H9 (cell line): ENCODE data around the gene RUNX1. TPM values are rescaled to one million over a fixed set of nuclear protein-coding genes. Genes with fewer than 3 reads are reported as not detected.

Source experiments
- DNase-seq: peaks from one replicate; pipeline ENCODE4 v3.0.0-alpha.2; 2017
- H2AFZ ChIP-seq: one replicate; pipeline ENCODE4 v1.6.1; 2013; ENCODE audit warnings: mild to moderate bottlenecking, low read length, control low read depth, moderate library complexity
- H2AK5ac ChIP-seq: 2 replicates; pipeline ENCODE4 v1.6.1; 2013; ENCODE audit warnings: low read length, control low read depth, mixed read lengths; ENCODE audit not compliant: insufficient read length
- H2BK120ac ChIP-seq: one replicate; pipeline ENCODE4 v1.6.1; 2013; ENCODE audit warnings: low read depth, mild to moderate bottlenecking, low read length, control low read depth, inconsistent platforms; ENCODE audit not compliant: poor library complexity, severe bottlenecking
- H2BK12ac ChIP-seq: 2 replicates; pipeline ENCODE4 v1.6.1; 2013; ENCODE audit warnings: low read length, control low read depth, mixed read lengths, low read depth; ENCODE audit not compliant: insufficient read length
- H2BK15ac ChIP-seq: 2 replicates; pipeline ENCODE4 v1.6.1; 2013; ENCODE audit warnings: low read depth, low read length, control low read depth
- H2BK20ac ChIP-seq: one replicate; pipeline ENCODE4 v1.6.1; 2013; ENCODE audit warnings: low read depth, mild to moderate bottlenecking, low read length, control low read depth, inconsistent platforms; ENCODE audit not compliant: poor library complexity, severe bottlenecking
- H2BK5ac ChIP-seq: 2 replicates; pipeline ENCODE4 v1.6.1; 2013; ENCODE audit warnings: low read length, control low read depth, mixed read lengths; ENCODE audit not compliant: insufficient read length
- H3K14ac ChIP-seq: 2 replicates; pipeline ENCODE4 v1.6.1; 2013; ENCODE audit warnings: low read length, control low read depth; ENCODE audit not compliant: insufficient read depth
- H3K18ac ChIP-seq: 2 replicates; pipeline ENCODE4 v1.6.1; 2013; ENCODE audit warnings: low read depth, mild to moderate bottlenecking, mixed read lengths, low read length, control low read depth; ENCODE audit not compliant: insufficient read length
- H3K23ac ChIP-seq: 2 replicates; pipeline ENCODE4 v1.6.1; 2013; ENCODE audit warnings: low read length, control low read depth, mixed read lengths, low read depth; ENCODE audit not compliant: insufficient read length
- H3K23me2 ChIP-seq: 2 replicates; pipeline ENCODE4 v1.6.1; 2013; ENCODE audit warnings: low read depth, mild to moderate bottlenecking, mixed read lengths, low read length, control low read depth; ENCODE audit not compliant: insufficient read length, poor library complexity, severe bottlenecking
- H3K27ac ChIP-seq: 2 replicates; pipeline ENCODE4 v1.5.1; 2013; ENCODE audit warnings: low read length, control low read depth, mixed read lengths, low read depth; ENCODE audit not compliant: insufficient read length
- H3K27me3 ChIP-seq: 2 replicates; pipeline ENCODE4 v1.6.1; 2013; ENCODE audit warnings: low read length, control low read depth, inconsistent platforms; ENCODE audit not compliant: insufficient read depth
- H3K4ac ChIP-seq: 2 replicates; pipeline ENCODE4 v1.6.1; 2013; ENCODE audit warnings: low read depth, mild to moderate bottlenecking, control low read depth, inconsistent platforms, low read length, moderate library complexity
- H3K4me1 ChIP-seq: 2 replicates; pipeline ENCODE4 v1.6.1; 2013; ENCODE audit warnings: low read length, control low read depth, inconsistent platforms; ENCODE audit not compliant: insufficient read depth
- H3K4me2 ChIP-seq: 2 replicates; pipeline ENCODE4 v1.6.1; 2013; ENCODE audit warnings: low read length, control low read depth, mixed read lengths; ENCODE audit not compliant: insufficient read length, insufficient read depth
- H3K56ac ChIP-seq: 2 replicates; pipeline ENCODE4 v1.6.1; 2013; ENCODE audit warnings: low read depth, mild to moderate bottlenecking, mixed read lengths, low read length, control low read depth; ENCODE audit not compliant: insufficient read length
- H3K79me1 ChIP-seq: 2 replicates; pipeline ENCODE4 v1.6.1; 2013; ENCODE audit warnings: low read depth, mild to moderate bottlenecking, moderate library complexity, low read length, control low read depth, inconsistent platforms; ENCODE audit not compliant: insufficient read depth, poor library complexity, severe bottlenecking
- H3K79me2 ChIP-seq: 2 replicates; pipeline ENCODE4 v1.6.1; 2013; ENCODE audit warnings: low read length, control low read depth, inconsistent platforms; ENCODE audit not compliant: insufficient read depth
- H3K9ac ChIP-seq: 2 replicates; pipeline ENCODE4 v1.6.1; 2013; ENCODE audit warnings: low read length, control low read depth, mixed read lengths; ENCODE audit not compliant: insufficient read length; ENCODE audit errors: extremely low read depth
- H3K9me3 ChIP-seq: one replicate; pipeline ENCODE4 v1.6.1; 2013; ENCODE audit warnings: low read depth, low read length, inconsistent platforms; ENCODE audit not compliant: control insufficient read depth
- H3T11ph ChIP-seq: one replicate; pipeline ENCODE4 v1.6.1; 2013; ENCODE audit warnings: mild to moderate bottlenecking, low read length, control low read depth, inconsistent platforms
- H4K20me1 ChIP-seq: one replicate; pipeline ENCODE4 v1.6.1; 2013; ENCODE audit not compliant: control insufficient read depth, insufficient read length, insufficient read depth
- H4K5ac ChIP-seq: 2 replicates; pipeline ENCODE4 v1.6.1; 2013; ENCODE audit warnings: low read depth, mild to moderate bottlenecking, mixed read lengths, low read length, control low read depth; ENCODE audit not compliant: insufficient read length
- H4K8ac ChIP-seq: replicated peaks from 2 replicates; pipeline ENCODE4 v1.6.1; 2013; ENCODE audit warnings: low read length, control low read depth, mixed read lengths, low read depth; ENCODE audit not compliant: insufficient read length
- H4K91ac ChIP-seq: 2 replicates; pipeline ENCODE4 v1.6.1; 2013; ENCODE audit warnings: low read depth, mild to moderate bottlenecking, moderate library complexity, mixed read lengths, low read length, control low read depth; ENCODE audit not compliant: insufficient read length
- H3K27ac Mint-ChIP-seq, 3 experiments: 2 replicates in 2 of 3; 3 replicates in 1 of 3; pipeline ENCODE4 v1.8.0; 2020 to 2021; ENCODE audit warnings: mixed read lengths in 3 of 3, mild to moderate bottlenecking in 1 of 3, moderate library complexity in 1 of 3
- H3K27me3 Mint-ChIP-seq: 2 replicates; pipeline ENCODE4 v1.8.0; 2021; ENCODE audit warnings: low read depth, mild to moderate bottlenecking, moderate library complexity, mixed read lengths
- H3K36me3 Mint-ChIP-seq, 3 experiments: 2 replicates in 2 of 3; 3 replicates in 1 of 3; pipeline ENCODE4 v1.8.0; 2020 to 2021; ENCODE audit warnings: low read depth in 3 of 3, mixed read lengths in 3 of 3; ENCODE audit not compliant: insufficient read depth in 1 of 3
- H3K4me1 Mint-ChIP-seq, 2 experiments: 2 replicates each; pipeline ENCODE4 v1.8.0; 2020; ENCODE audit warnings: mixed read lengths in 2 of 2
- H3K4me3 Mint-ChIP-seq, 2 experiments: 2 replicates in 1 of 2; 3 replicates in 1 of 2; pipeline ENCODE4 v1.8.0; 2020 to 2021; ENCODE audit warnings: mild to moderate bottlenecking in 2 of 2, mixed read lengths in 2 of 2, moderate library complexity in 1 of 2
- H3K9me3 Mint-ChIP-seq, 2 experiments: 2 replicates in 1 of 2; 3 replicates in 1 of 2; pipeline ENCODE4 v1.8.0; 2020; ENCODE audit warnings: mild to moderate bottlenecking in 2 of 2, mixed read lengths in 2 of 2, moderate library complexity in 1 of 2
- CTCF ChIP-seq: fragments of 200-600 bp; sonication (generic); conservative IDR thresholded peaks from 3 replicates; pipeline ENCODE4 v1.8.0; 2021; ENCODE audit warnings: antibody characterized with exemption, mild to moderate bottlenecking
- WGBS: extraction: QIAGEN DNeasy Blood & Tissue Kit; methylation state at CpG from one replicate; pipeline ENCODE4 v1.1.7; 2013; ENCODE audit warnings: missing lambda C conversion rate, low lambda C conversion rate, mixed read lengths; ENCODE audit not compliant: insufficient read length; ENCODE audit errors: extremely low coverage; 5-methylcytosine and 5-hydroxymethylcytosine counted together
- total RNA-seq: library from RNA; stranded (reverse); gene quantifications from 2 replicates; pipeline ENCODE4 v1.2.1, GENCODE V29; 2021

RUNX1 gene
- total RNA-seq, 1 experiment from 2014 or later: 0.72 TPM

- Histone ChIP-seq H3K79me1 (no peaks in the 10 kb centered on the region), H2AFZ (no peak overlapping the region), H2BK15ac (no peak overlapping the region), H3K23me2 (no peaks in the 10 kb centered on the region), H4K5ac (no peak overlapping the region), H3K14ac (no peak overlapping the region), H4K91ac (no peak overlapping the region), H3K4ac (no peak overlapping the region), H3K79me2 (no peaks in the 10 kb centered on the region), H4K8ac (no peak overlapping the region), H4K20me1 (no peaks in the 10 kb centered on the region), H3K4me1 (no peaks in the 10 kb centered on the region), H3K4me2 (no peak overlapping the region), H3K9ac (no peak overlapping the region), H3T11ph (no peak overlapping the region), H3K9me3 (no peaks in the 10 kb centered on the region), H2BK120ac (no peak overlapping the region), H3K27me3 (no peaks in the 10 kb centered on the region; the same call in 1 of the 2 replicates), H2BK20ac (no peak overlapping the region), H3K18ac (no peak overlapping the region), H2BK12ac (no peak overlapping the region), H3K56ac (no peak overlapping the region), H3K23ac (no peak overlapping the region), H2AK5ac (no peak overlapping the region), H3K27ac (no peak overlapping the region), H2BK5ac (no peak overlapping the region)
- Mint-ChIP-seq H3K36me3 (no peaks in the 10 kb centered on the region; a peak in 1 of 7 replicates), H3K4me3 (no peak overlapping the region), H3K27me3 (peaks cover 65% of the 10 kb centered on the region), H3K9me3 (no peaks in the 10 kb centered on the region), H3K4me1 (peaks cover 3 to 4% of the 10 kb centered on the region in 2 experiments; a peak in 3 of 4 replicates), H3K27ac (no peak overlapping the region)
- WGBS: no CpG with 5 or more reads among the region's 8 CpGs
- no peak for DNase-seq
- no peak for TF ChIP-seq CTCF
Measured at GRCh38 chr21:34874684-34875513, 174.2 kb downstream of the RUNX1 start.
